Embryonic facial prominence (tissue), 1 donor: Measurements from ENCODE around the gene SERPINB6.
"Not testable (repeated sequence)": the region's sequence is repeated elsewhere in the genome, so short reads cannot be mapped to it uniquely, and the experiment has no call there.

Source experiments
- DNase-seq: peaks from one replicate; pipeline ENCODE4 v3.0.0-alpha.2; 2016; ENCODE audit errors: extremely low spot score

The SERPINB6 gene

GRCh38 chr6:2971420-2972218 is at the start of gene SERPINB6:
SERPINB6 (minus strand) TSS chr6:2971567; CDS start chr6:2959332, 12,235 bp downstream.
- DNase-seq, result no peak

GRCh38 chr6:3019749-3020320 is 48.5 kb upstream of the SERPINB6 start:
- DNase-seq, result no peak

- DNase-seq, result no peak
These were observed 47.7 kb upstream of the SERPINB6 start for GRCh38 chr6:3019065-3019464.

DNA sequence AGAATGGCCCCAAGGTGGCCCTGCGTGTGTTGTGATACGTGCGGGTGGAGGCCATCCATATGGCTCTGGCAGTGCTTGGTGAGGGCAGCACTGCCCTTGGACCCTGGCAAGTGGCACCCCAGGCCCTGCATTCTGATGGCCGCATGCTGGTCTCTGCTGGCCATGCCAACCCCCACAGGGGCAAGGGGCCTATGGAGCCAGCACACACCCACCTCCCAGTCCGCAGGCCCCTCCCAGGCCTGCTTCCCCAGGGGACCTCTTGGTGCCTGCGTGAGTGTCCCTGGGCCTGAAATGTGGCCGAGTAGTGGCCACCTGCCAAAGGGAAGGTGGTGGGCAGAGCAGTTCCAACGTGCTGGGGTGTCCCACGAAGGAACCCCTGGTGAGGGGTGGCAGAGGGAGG is 45.9 kb upstream of the SERPINB6 start:
- no peak for DNase-seq

DNA sequence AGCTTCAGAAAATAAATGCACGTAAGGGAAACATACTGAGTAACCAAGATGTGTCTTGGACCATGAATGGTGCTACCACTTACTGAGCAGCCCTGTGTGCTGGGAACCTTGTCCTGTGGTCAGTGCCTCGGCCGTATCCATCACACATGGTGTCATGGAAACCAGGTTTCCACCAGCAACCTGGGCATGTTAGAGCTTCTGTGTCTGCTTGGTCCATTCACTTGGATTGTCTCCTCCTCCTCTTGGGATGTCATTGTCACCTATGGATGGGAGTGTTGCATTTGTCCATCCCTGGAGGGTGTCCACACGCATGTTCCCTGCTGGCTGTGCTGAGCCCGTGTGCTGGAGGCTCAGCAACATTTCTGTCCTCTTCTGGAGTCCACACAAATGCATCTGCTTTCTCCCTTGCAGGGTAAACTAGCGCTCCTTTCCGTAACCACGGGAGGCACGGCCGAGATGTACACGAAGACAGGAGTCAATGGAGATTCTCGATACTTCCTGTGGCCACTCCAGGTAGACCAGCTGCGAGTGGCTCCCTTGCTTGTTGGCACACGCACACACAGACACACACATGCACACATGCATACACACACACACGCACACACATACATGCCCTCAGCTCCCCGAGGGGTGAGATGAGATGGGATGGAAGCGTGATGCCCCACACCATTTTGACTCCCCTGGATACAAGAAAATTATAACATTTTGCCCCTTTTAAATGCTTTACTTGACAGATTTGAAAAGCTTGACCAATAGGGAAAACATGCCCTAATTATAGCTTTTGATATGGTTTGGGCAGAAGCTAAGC is 45.3 kb upstream of the SERPINB6 start:
- no peak for DNase-seq

DNA sequence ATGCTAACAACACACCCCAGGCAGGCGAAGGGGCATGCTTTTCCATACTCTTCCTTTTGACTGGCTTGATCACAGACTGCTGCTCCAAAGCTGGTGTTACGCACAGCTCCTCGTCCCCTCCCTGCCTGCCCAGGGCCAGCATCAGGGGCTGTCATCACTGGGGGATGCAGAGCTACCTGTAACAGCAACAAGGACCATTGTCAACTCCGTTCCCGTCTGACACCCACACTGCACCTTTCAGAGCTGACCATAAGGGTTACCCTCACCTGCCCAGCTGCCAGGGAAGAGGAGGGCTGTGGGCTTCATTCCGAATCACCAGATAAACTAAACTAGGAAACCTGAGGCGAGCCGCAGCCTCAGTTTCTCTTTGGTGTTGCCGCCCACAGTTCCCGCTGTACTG is 43.8 kb upstream of the SERPINB6 start:
- DNase-seq, result no peak

GRCh38 chr6:3014675-3015066 is 43.3 kb upstream of the SERPINB6 start:
- DNase-seq, result no peak

- no peak for DNase-seq
These were observed 42.7 kb upstream of the SERPINB6 start for GRCh38 chr6:3013901-3014674.

- no peak for DNase-seq
These were observed 42.1 kb upstream of the SERPINB6 start for GRCh38 chr6:3013486-3013885.

GRCh38 chr6:3011592-3011991 is 40.2 kb upstream of the SERPINB6 start:
- DNase-seq, result no peak

- DNase-seq, result no peak
These were observed 39.8 kb upstream of the SERPINB6 start for GRCh38 chr6:3011158-3011557.

DNA sequence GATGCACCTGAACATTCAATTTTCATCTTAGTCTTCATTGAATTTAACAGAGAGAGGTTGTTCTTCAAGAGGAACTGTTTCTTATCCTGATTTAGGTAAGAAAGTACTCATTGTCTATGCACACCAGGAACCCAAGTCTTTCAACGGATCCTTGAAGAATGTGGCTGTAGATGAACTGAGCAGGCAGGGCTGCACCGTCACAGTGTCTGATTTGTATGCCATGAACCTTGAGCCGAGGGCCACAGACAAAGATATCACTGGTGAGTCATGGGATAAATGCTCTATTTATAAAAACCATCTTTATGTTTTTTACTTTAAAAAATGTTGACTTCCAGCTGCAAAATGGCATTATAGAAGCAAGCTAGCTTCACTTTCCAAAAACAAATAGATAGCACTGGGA is 38.6 kb upstream of the SERPINB6 start:
- DNase-seq, result no peak

- DNase-seq, result not testable (repeated sequence)
These were observed 37.4 kb upstream of the SERPINB6 start for GRCh38 chr6:3008712-3009265.

DNA sequence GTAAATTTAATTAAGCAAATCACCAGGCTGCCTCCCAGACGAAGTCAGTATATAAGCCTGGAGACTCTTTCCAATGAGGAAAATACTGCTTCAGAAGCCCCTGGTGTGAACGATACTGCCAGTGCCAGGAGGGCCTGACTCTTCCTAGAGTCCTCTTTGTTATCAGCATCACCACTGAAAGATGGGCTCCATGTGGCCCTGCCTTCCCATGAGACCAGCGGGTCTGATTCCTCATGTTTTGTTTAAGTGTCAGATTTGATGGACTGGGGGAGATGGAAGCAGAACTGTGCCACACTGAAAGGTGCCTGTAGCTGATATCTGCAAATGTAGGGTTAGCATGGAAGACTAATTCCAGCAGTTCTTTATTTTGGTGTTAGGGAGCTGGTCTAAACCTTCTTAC is 36.2 kb upstream of the SERPINB6 start:
- no peak for DNase-seq

GRCh38 chr6:3006476-3006875 is 35.1 kb upstream of the SERPINB6 start:
- DNase-seq, result no peak

DNA sequence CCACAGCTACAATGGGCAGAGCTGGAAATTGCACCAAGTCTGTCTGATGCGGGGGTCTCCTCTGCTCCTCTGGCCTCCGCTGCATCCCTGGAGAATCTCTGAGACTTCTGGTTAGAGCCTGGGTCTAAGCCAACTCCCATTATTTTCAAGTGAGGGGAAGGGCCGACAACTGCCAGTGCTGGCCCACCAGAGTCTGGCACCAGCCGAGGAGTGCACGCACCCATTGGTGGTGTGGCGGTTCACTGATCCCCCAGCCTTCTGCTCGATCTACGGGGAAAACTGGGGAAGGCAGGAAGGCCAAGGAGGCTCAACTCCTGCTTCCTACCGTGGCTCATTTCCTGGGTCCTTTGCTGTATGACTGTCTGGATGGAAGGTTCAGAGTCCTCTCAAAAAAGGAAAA is 34.5 kb upstream of the SERPINB6 start:
- no peak for DNase-seq

- DNase-seq, result no peak
These were observed 33.7 kb upstream of the SERPINB6 start for GRCh38 chr6:3005077-3005476.

DNA sequence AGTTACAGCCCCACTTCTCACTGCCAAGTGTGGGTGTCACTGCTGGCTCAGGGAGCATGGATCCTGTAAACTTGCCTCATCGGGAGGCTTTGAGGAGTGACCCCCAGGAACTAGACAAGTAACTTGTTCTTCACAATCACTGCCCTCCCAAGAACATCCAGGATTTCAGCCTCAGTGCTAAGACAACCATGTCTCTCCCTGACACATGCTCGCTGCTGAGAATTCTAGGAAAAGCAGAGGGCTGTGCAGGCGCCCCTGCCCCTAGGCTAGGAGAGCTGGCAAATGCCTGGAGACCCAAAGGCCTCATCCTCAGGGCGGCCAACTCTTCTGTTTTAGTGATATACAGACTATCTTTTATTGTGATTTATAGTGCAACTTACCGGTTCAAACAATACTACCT is 31.9 kb upstream of the SERPINB6 start:
- DNase-seq, result not testable (repeated sequence)

GRCh38 chr6:3001773-3002293 is 30.5 kb upstream of the SERPINB6 start:
- DNase-seq, result no peak

- no peak for DNase-seq
These were observed 29.9 kb upstream of the SERPINB6 start for GRCh38 chr6:3001146-3001772.
